HG03095 (cell line): ENCODE results near the gene MLLT1.

Source experiments
- ATAC-seq: cut with Tn5 transposase; IDR thresholded peaks from one replicate; pipeline ENCODE4 v1.9.1; 2021; ENCODE audit warnings: moderate library complexity; ENCODE audit not compliant: unreplicated experiment

Gene MLLT1

DNA sequence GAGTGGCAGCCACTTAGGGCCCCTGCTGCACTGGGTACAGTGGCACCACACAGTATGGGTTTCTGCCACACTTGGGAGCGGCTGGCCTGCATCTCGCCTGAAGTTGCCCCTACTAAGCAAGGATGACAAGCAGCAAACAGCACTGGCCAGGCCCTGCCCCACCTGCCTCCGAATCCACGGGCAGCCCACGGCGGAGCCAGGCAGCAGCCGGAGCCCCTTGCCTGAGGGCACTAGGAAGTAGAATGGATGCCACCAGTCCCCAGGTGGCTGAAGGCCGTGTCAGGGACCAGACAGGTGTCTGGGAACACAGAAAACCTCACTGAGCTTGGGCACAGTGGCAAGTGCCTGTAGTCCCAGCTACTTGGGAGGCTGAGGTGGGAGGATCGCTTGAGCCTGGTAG lies 19.4 kb downstream of the MLLT1 start:
- no peak for ATAC-seq

DNA sequence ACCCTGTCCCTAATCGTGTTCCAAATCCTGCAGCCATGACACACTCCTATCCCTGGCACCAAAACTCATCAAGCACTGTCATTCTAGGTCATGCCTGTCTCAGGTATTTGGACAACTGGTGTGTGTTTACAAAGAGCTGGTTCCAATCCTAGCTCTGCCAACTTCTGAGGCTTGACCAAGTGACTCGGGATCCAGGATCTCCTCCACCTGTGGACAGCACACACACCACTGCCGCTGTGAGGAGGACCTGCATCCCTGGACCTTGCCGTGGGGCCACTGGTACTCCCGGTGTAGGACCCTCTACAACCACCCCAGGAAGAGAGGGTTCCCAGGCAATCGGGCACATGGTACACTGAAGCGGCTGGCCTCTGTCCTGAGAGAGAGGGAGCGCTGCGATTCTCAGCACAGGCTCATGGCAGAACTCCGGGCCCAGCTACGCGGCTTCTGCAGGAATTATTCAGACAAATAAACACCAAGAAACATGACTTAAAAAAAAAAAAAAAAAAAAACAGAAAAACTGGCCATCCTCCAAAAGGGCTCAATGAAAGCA lies 20.4 kb downstream of the MLLT1 start:
- no peak for ATAC-seq

DNA sequence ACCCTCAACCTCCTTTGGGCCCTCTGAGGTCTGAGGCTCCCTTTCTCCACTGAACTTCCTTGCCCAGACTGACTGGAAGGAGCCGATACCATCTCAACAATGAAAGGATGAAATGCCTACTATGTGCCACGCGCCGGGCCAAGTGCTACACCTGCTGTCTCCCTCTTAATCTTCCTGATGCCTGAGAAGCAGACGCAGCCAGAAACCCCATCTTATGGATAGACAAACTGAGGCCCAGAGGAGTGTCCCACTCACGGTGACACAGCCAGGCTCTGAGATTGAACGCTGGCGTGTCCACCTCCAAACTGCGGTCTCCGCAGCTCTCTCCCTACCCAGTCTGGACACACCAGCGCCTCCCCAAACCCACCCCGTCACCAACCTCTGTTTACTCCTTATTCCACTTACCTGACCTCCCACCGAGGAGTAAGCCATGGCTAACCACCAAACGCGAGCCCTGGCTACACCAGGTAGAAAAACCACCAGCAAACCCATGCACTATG lies 20.9 kb downstream of the MLLT1 start:
- no peak for ATAC-seq

DNA sequence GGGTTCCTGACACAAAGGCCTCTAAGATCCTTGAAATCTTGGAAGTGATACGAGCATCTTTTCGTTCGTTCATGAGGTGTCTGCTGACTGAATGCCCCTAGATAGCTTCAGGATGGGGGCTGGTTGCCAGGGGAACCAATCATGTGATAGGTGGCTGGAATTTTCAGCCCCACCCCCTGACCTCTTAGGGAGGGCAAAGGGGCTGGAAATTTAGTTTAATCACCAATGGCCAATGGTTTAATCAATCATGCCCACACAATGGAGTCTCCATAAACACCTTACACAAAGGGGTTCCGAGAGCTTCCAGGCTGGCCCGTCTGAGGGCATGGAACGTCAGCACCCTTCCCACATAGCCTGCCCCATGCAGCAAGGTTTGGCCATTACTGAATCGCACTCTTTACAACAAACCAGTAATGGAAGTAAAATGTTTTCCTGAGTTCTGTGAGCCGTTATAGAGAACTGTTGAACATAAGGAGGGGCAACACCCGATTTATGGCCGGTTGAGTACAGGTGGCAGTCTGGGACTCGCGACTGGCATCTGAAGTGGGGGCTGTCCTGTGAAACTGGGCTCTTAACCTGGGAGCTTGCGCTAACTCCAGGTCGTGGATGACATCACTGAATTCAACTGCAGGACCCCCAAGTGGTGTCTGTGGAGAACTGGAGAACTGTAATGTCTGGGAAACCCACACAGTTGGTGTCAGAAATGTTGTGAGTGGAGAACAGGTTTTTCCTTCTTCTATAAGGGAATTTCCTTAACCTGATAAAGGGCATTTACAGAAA lies 25.6 kb downstream of the MLLT1 start:
- no peak for ATAC-seq

DNA sequence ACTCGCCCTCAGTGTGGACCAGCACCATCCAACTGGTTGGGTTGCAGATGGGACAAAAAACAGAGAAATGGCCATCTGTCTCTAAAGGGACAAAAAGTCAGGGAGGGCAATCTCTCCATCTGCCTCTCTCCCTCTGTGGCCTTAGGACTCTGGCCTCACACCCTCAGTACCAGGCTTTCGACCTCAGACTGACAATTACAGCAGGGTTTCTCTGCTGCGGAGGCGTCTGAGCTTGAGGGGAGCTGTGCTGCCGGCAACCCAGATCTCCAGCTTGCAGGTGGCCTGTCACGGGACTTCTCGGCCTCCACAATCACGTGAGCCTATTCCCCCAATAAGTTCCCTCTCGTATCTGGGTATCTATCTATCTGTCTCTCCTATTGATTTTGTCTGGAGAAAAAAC lies 27.7 kb downstream of the MLLT1 start:
- ATAC-seq, result no peak

DNA sequence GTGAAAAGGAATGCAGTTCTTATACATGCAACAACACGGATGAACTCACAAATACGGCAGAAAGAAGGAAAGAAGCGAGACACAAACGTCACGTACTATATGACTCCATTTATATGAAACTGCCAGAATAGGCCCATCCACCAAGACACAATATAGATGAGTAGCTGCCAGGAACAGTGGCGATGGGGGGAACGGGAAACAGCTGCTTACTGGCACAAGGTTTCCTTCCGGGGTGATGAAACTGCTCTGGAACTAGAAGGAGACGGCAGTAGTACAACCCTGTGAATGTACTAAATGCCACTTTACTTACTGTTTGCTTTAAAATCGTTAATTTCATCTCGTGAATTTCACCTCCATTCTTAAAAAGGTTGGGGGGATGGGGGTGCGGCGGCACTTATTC lies 28.9 kb downstream of the MLLT1 start:
- no peak for ATAC-seq

DNA sequence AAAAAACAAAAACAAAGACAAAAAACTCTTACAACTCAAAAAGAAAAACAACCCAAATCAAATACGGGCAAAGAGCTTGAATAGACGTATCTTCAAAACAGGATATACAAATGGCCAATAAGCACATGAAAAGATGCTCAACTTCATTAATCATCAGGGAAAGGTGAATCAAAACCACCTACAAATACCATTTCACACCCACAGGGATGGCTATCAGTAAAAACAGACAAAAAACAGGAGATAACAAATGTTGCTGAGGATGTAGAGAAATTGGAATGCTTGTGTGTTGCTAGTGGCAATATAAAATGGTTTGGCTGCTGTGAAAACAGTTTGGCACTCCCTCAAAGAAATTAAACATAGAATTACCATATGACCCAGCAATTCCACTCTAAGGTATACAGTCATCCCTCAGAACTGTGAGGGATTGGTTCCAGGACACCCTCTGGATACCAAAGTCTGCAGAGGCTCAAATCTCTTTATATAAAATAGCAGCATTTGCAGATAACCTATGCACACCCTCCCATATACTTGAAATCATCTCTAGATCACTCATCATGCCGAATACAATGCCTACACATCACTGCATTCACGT lies 29.7 kb downstream of the MLLT1 start:
- ATAC-seq, result no peak

DNA sequence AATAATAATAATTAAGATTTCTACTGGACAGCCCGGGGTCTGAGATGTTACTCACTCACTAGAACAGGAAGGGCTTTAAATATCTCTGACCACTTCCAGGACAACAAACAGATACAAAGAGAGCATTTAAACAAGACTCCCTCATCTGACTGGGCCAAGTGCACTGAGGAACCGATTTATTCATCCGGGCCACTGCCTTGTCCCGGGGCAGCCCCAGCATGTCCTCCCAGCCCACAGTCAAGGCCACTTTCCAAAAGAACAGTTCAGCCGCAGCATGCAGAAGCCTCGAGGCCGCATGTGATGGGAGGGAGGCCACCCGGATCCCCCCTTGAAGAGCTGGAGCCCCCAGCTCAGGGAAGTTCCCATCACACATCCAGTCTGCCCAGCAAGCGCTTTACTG lies 30.5 kb downstream of the MLLT1 start:
- no peak for ATAC-seq

DNA sequence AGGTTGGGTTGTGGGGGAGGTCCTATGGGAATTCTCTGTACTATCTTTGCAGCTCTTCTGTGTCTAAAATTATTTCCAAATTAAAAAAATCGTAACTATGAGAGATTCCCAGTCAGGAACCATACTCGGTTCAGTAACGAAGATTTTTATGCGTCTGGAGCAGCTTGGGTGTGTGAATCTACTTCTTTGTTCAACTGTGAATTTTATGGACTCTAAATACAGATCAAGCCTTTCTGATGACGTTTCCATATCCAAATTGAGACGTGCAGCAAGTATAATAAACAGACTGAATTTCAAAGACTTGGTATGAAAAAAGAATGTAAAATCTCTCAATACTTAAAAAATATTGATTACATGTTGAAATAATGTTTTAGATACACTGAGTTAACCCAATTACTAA lies 30.9 kb downstream of the MLLT1 start:
- no peak for ATAC-seq

DNA sequence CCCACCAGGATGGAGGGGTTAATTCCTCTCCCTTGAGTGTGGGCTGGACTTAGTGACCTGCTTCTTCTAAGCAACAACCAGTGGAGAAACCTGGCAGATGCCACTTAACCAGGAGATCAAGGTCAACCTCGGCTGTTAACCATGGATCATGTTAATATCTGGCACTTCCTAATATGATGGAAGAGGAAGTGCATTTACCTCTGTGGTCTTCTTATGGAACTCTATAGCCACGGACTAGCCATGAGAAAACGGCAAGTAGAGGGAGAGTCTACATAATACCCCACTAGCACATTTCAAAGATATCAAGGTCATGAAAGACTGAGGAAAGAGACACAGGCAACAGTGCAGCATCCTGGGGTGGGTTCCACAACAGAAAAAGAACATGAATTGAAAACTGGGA lies 31.4 kb downstream of the MLLT1 start:
- ATAC-seq, result no peak

DNA sequence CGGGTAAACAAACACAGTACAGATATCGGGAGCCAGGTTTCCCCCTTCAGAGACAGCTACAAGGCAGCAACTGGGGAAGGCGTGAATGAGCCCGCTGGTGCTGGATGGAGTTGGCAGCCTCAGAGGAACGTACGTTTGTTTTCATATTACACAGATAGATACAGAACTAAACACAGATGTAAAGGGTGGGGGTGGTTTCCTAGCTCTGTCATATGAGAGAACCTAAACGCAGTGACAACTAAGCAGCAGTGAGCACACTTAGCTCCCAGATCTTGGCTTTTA lies 32.8 kb downstream of the MLLT1 start:
- ATAC-seq, result no peak

DNA sequence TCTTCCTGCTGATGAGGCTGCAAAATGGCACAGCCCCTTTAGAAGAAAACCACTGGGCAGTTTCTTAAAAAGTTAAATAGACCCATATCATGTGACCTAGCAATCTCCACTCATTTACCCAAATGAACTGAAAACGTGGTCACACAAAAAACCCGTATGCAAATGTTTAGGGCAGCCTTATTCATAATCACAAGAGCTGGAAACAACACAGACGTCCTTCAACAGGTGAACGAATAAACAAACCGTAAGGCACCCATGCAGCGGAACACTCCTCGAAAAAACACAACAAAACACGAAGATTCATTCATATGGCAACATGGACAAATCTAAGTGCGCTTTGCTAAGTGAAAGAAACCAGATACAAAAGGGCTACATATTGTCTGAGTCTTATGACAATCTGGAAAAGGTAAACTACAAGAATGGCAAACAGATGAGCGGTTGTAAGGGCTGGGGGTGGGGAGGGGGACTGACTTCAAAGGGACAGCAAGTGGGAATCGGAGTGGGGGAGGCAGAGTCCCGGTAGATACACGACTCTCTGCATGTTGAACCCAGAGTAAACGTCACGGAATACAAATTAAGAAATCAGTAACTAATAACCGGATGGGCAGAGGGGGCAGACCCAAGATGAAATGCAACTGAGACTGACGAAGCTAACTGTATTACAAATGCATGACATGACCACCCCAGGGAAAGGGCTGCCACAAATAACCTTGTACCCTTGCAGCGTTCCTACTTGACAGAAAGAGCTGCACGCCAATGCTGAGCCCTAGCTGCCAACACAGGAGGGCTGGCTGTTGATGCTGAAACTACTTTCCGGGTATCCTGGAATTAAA lies 33.4 kb downstream of the MLLT1 start:
- no peak for ATAC-seq

DNA sequence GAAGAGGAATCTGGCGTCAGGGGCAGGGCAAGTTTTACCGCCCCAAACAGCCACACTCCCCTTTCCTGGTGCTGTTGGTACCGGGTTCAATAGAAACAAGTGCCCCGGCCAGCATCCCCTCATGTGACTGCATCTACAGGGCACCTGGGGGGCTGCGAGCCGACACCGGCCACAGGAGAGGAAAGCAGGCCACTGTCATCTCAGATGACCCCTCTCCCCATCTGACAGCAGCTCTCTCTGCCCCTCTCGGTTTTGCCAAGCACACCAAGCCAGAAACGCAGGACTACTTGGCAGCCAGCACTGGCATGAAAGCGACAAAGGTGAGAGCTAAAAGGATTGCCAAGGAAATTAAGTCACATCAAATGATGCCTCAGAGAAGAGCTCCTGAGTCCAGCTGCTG lies 37.1 kb downstream of the MLLT1 start:
- ATAC-seq, result no peak

DNA sequence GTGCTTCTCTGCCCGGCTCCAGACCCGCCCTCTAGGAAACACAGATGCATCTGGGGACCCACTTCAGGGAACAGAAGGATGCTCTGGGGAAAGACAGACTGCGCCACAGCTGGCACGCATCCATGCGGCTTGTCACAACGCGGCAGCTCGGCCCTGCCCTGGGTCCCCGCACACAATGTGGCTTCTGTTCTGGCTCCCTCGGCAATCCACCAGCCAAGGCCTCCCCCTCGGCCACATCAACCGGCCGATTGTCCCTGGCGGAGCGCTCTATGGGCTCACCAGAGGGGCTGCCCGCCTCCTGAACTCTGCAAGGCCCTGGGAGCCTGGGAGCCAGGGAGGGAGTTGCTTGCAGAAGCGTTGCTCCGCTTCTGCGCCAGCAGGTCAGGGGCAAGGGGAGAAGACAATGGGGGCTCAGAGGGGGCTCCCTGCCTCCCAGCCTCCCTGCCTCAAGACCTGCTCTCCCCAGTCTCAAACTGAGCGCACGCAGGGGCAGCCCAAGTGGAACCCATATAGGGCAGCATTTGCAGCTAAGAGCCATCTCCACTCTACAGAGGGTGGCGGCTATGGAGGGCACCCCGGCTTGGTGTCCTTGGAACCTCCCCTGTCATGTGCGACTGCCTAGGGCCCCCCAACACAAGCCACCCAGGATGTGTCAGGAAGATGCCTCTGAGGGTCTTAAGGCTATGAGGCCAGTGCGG lies 37.9 kb downstream of the MLLT1 start:
- no peak for ATAC-seq

DNA sequence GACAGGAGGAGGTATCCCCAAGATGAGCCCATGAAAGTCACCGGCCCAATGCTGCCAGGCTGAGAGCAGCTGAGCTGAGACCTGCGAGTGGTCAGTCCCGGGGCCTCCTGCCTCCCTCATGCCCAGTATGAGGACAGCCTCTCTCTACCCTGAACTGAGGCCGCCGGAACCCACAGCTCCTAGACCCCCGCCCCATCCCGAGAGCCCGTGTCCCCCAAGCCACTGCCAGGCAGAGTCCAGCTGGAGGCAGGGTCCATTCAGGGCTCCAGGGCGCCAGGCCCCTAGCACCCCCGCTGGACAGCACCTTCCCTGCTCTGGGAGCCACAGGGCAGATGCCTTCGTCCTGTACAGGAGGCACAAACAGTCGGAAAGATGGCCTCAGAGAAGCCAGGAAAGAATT lies 38.7 kb downstream of the MLLT1 start:
- ATAC-seq, result no peak

DNA sequence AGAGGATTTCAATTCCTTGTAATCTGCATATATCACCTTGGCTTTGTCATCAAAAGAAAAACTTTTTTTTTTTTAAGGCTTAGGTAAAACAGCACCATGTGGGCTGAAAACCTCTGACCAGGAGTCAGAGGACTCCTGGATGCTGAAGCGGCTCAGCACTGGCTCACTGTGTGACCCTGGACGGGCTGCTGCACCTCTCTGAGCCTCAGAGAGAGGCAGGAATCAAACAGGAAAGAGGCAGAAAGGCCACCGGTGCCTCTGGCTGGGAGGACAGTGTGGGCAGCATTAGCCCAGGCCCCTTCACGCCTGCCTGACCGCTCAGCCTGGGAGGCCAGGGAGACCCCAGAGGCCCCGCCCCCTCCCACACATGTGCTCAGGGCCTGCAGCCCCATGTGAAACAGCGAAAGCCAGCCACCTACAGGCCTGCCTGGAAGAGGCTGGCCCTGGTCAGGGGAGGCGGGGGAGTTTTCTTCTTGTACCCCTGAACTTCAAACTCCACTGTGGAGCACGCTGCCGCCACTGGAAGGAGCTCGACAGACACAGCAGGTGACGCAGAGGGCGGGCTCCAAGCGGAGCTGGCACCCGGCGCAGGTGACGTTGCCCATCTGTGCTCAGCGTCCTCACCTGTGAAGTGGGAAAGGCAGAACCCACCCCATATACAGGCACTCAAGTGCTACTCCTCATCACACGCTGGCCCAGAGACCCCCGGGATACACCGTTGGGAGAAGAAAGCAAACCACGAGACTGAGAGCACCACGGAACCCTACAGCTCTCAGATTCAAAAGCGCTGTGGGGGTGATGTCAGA lies 39.7 kb downstream of the MLLT1 start:
- ATAC-seq, result no peak

DNA sequence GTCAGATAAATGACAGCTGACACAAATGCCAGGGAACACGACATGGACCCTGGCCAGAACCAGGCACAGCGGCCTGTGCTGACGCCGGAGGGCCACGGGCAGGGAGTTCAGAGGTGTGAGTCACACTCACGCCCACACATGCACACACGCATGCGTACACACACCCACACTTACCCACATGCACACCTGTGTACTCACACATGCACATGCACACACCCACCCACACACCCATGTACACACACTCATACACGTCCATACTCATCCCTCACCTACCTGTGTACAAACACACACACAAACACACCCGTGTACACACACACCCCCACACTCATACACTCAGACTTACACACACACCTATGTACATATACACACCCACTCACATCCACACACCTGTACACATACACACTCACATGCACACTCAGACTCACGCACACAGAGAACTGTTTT lies 40.4 kb downstream of the MLLT1 start:
- no peak for ATAC-seq

DNA sequence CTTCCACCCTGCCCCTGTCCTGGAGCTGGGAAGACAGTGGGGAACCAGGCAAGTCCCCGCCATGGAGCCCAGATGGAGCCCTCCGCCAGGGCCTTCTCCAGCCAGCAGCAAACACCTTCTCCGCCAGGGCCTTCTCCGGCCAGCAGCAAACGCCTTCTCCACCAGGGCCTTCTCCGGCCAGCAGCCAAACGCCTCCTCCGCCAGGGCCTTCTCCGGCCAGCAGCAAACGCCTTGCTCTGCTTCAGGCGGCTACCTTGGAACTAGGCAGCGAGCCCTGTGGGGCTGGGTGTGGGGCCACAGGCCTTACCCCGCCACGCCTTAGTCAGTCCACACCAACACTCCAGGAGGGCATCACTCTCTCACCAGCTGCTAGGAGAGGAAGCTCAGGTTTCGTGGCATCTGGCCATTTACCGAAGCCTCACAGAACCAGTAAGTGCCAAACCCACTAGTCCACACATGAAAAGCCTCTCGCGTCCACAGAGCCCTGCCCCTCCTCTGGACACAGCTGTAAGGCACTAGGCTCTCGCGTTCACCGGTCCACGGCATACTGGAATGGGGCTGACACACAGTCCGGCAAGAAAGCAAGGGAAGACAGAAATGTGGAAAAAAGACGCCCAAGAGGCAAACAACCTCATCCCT lies 41.0 kb downstream of the MLLT1 start:
- ATAC-seq, result no peak

DNA sequence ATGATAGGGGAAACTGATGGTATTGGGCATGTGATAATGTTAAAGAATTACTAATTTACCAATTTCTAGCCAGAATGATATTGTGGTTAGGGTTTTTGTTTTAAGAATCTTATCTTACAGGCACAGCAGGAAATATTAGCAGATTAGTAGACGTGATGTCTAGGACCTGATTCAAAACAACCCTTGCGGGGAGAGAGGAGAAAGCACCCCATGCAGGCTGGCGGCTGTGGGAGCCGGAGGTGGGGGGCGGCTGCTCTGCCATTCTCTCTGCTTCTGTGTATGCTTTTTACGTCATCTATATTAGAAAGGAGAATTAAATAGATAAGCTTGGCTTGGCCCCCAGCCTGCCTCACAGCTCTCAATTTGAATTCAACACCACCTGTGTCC lies 41.5 kb downstream of the MLLT1 start:
- no peak for ATAC-seq
